Measurements from ENCODE around the gene LPCAT1. TPM values are rescaled to one million over a fixed set of nuclear protein-coding genes. Genes with fewer than 3 reads are reported as not detected.

The LPCAT1 gene
- total and polyA plus RNA-seq, 2 of the 4 experiments (the other 2 are of a cell fraction): 17.7 to 33.6 TPM

DNA sequence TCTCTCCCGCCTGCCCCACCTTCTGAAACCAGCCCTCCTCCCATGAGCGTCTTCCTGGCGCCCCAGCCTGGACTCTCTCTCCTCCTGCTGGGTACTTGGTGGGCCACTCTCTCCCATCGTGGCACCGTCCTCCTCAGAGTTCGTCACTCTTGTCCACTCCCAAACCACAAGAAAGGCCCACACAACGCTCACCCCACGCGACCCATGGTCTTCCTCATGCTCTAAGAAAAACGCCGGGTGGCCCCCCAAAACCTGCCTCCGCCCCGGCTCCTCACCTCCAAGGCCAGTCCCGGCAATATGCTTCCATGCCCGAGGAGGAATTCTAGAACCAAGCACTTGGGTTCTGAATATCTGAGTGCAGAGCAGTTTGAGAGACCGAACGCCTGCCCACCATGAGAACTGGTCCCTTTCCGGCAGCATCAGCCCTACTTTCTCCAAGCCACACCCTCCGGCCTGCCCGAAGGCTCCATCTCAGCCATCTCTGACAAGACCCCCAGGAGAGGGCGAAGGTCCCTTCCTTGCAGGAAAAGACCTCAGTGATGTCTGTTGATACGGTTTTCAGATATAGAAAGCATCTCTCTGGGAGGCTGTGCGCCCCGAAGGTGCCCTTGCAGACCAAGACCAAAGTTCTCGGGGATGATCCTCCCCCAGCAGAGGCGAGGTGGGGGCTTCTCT lies 93.5 kb downstream of the LPCAT1 start:
- H3K9me3 ChIP-seq (ENCODE audit: control insufficient read depth, insufficient read depth, low read length): peaks cover 33% of the 10 kb centered on the region
- ATAC-seq (ENCODE audit: low read depth) (no peak), DNase-seq (no peak)
- in situ Hi-C loops (cut with MboI; ENCODE audit: low sequenced_read_pairs): no loop called here
- H2BK120ac ChIP-seq (ENCODE audit: low read depth, low read length): no peak overlapping the region
- no peak overlapping the region for H2BK5ac ChIP-seq (ENCODE audit: low read depth, low read length, poor library complexity, severe bottlenecking)
- no peaks in the 10 kb centered on the region; the same call in 1 of the 2 replicates for H3K27me3 ChIP-seq (ENCODE audit: control insufficient read depth, insufficient read depth, low read length)
- H2AK9ac ChIP-seq (replicated peaks; ENCODE audit: low read depth, low read length, poor library complexity): no peak overlapping the region
- H3K4ac ChIP-seq (ENCODE audit: low read depth, low read length): no peak overlapping the region
- H3K4me3 ChIP-seq (ENCODE audit: insufficient read depth, low read depth, low read length): no peak overlapping the region
- dilution Hi-C loops (cut with HindIII; ENCODE audit: low sequenced_read_pairs, unreplicated experiment): no loop called here
- H3K79me1 ChIP-seq (ENCODE audit: low read depth in 1 of 2, low read length in 2 of 2): no peaks in the 10 kb centered on the region
- H3K4me2 ChIP-seq (ENCODE audit: low read depth, low read length): no peak overlapping the region
- H2AK5ac ChIP-seq (ENCODE audit: low read depth, low read length): no peak overlapping the region
- H3K36me3 ChIP-seq (ENCODE audit: control insufficient read depth, insufficient read depth, low read length): no peaks in the 10 kb centered on the region
- no peak overlapping the region for H3K23ac ChIP-seq (ENCODE audit: low read depth, low read length)
- H4K91ac ChIP-seq (ENCODE audit: insufficient read depth, low read depth, low read length): no peak overlapping the region
- H4K20me1 ChIP-seq (ENCODE audit: insufficient read depth, low read length): no peaks in the 10 kb centered on the region
- no peak overlapping the region for H3K14ac ChIP-seq (replicated peaks; ENCODE audit: low read depth, low read length)
- no peaks in the 10 kb centered on the region for H3K9me1 ChIP-seq (ENCODE audit: insufficient read depth, low read length)
- ChIA-PET CTCF (no interaction called here), POLR2A (ENCODE audit: unreplicated experiment) (no interaction called here)
- H2BK15ac ChIP-seq (ENCODE audit: low read depth, low read length): no peak overlapping the region
- no peak overlapping the region for H4K8ac ChIP-seq (ENCODE audit: low read depth in 2 of 2, low read length in 2 of 2)
- H2BK20ac ChIP-seq (ENCODE audit: low read depth, low read length): no peak overlapping the region
- no TSS peak for BruUV-seq (replicated peaks)
- H3K18ac ChIP-seq (ENCODE audit: low read depth, low read length): no peak overlapping the region
- no peak overlapping the region for H2AFZ ChIP-seq (replicated peaks; ENCODE audit: low read length, poor library complexity)
- no peak overlapping the region for H3K27ac ChIP-seq (ENCODE audit: insufficient read depth, low read length)
- no peak overlapping the region for H4K5ac ChIP-seq (ENCODE audit: low read depth, low read length)
- WGBS, 2 experiments (ENCODE audit: extremely low coverage in 2 of 2, insufficient read length in 1 of 2): 71% methylated on average over 10 of the region's 26 CpGs; no CpG with 5 or more reads in 1 of the 2 experiments
- no peak overlapping the region for H3K56ac ChIP-seq (ENCODE audit: extremely low read depth, insufficient read depth, low read length)
- intact Hi-C loops (cut with micrococcal nuclease): no loop called here
- H3K4me1 ChIP-seq (ENCODE audit: control insufficient read depth, insufficient read depth, low read length): no peaks in the 10 kb centered on the region
- H3K9ac ChIP-seq (ENCODE audit: low read depth, low read length): no peak overlapping the region
- TF ChIP-seq, protein P1, sequence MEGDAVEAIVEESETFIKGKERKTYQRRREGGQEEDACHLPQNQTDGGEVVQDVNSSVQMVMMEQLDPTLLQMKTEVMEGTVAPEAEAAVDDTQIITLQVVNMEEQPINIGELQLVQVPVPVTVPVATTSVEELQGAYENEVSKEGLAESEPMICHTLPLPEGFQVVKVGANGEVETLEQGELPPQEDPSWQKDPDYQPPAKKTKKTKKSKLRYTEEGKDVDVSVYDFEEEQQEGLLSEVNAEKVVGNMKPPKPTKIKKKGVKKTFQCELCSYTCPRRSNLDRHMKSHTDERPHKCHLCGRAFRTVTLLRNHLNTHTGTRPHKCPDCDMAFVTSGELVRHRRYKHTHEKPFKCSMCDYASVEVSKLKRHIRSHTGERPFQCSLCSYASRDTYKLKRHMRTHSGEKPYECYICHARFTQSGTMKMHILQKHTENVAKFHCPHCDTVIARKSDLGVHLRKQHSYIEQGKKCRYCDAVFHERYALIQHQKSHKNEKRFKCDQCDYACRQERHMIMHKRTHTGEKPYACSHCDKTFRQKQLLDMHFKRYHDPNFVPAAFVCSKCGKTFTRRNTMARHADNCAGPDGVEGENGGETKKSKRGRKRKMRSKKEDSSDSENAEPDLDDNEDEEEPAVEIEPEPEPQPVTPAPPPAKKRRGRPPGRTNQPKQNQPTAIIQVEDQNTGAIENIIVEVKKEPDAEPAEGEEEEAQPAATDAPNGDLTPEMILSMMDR (conservative IDR thresholded peaks at IDR 0.05; ENCODE audit: low read depth, low read length): no peak
- TF ChIP-seq FOS (IDR thresholded peaks at IDR 0.05; ENCODE audit: low read depth, low read length): no peak

All from IMR-90 (cell line).